GM23338 (cell line): Measurements from ENCODE around the gene TNC. TPM values are rescaled to one million over a fixed set of nuclear protein-coding genes. Genes with fewer than 3 reads are reported as not detected.

ENCODE experiments used
- ATAC-seq: fragments of 200-7000 bp; cut with Tn5 transposase; 3 replicates; pipeline ENCODE4 v1.9.1; 2020
- DNase-seq: peaks from one replicate; pipeline ENCODE4 v3.0.0-alpha.2; 2015; ENCODE audit warnings: low spot score
- H2AFZ ChIP-seq: fragments of 200-600 bp; sonication (generic); 2 replicates; pipeline ENCODE4 v1.8.0; 2016; ENCODE audit warnings: antibody characterized with exemption, mild to moderate bottlenecking, moderate library complexity
- H3F3A ChIP-seq: fragments of 200-600 bp; sonication (generic); replicated peaks from 2 replicates; pipeline ENCODE4 v1.8.0; 2017; ENCODE audit warnings: antibody characterized with exemption, mixed run types, low read depth
- H3K27ac ChIP-seq: fragments of 200-600 bp; sonication (generic); 2 replicates; pipeline ENCODE4 v1.6.1; 2016; ENCODE audit warnings: low read depth
- H3K27me3 ChIP-seq: fragments of 200-600 bp; sonication (generic); 2 replicates; pipeline ENCODE4 v1.8.0; 2016; ENCODE audit warnings: mild to moderate bottlenecking, mixed run types, moderate library complexity; ENCODE audit not compliant: insufficient read depth
- H3K36me3 ChIP-seq: fragments of 200-600 bp; sonication (generic); 2 replicates; pipeline ENCODE4 v1.8.0; 2016; ENCODE audit warnings: mild to moderate bottlenecking; ENCODE audit not compliant: insufficient read depth
- H3K4me1 ChIP-seq: fragments of 200-600 bp; sonication (generic); 2 replicates; pipeline ENCODE4 v1.8.0; 2016; ENCODE audit warnings: mild to moderate bottlenecking, moderate library complexity; ENCODE audit not compliant: insufficient read depth
- H3K4me2 ChIP-seq: fragments of 200-600 bp; sonication (generic); 2 replicates; pipeline ENCODE4 v1.7.1; 2017; ENCODE audit warnings: mixed run types
- H3K4me3 ChIP-seq: fragments of 200-600 bp; sonication (generic); 2 replicates; pipeline ENCODE4 v1.6.1; 2016; ENCODE audit warnings: mixed run types
- H3K79me2 ChIP-seq: fragments of 200-600 bp; sonication (generic); replicated peaks from 2 replicates; pipeline ENCODE4 v1.8.0; 2017; ENCODE audit warnings: mild to moderate bottlenecking; ENCODE audit not compliant: insufficient read depth
- H3K9me2 ChIP-seq: fragments of 200-600 bp; sonication (generic); 2 replicates; pipeline ENCODE4 v1.8.0; 2017; ENCODE audit not compliant: insufficient read depth
- H4K20me1 ChIP-seq: fragments of 200-600 bp; sonication (generic); replicated peaks from 2 replicates; pipeline ENCODE4 v1.8.0; 2017; ENCODE audit warnings: mild to moderate bottlenecking; ENCODE audit not compliant: insufficient read depth
- H3K27ac Mint-ChIP-seq: 2 replicates; pipeline ENCODE4 v1.8.0; 2020; ENCODE audit warnings: inconsistent platforms, mild to moderate bottlenecking, moderate library complexity, mixed read lengths
- H3K27me3 Mint-ChIP-seq: 3 replicates; pipeline ENCODE4 v1.8.0; 2022; ENCODE audit warnings: low read depth, mild to moderate bottlenecking, moderate library complexity, mixed read lengths, inconsistent platforms; ENCODE audit not compliant: insufficient read depth, poor library complexity
- H3K36me3 Mint-ChIP-seq: 3 replicates; pipeline ENCODE4 v1.8.0; 2021; ENCODE audit warnings: low read depth, mild to moderate bottlenecking, inconsistent platforms, moderate library complexity, mixed read lengths
- H3K4me1 Mint-ChIP-seq: 3 replicates; pipeline ENCODE4 v1.8.0; 2020; ENCODE audit warnings: mild to moderate bottlenecking, inconsistent platforms, mixed read lengths
- H3K4me3 Mint-ChIP-seq: 3 replicates; pipeline ENCODE4 v1.8.0; 2021; ENCODE audit warnings: moderate library complexity, mild to moderate bottlenecking, inconsistent platforms, mixed read lengths
- H3K9me3 Mint-ChIP-seq: 3 replicates; pipeline ENCODE4 v1.8.0; 2020; ENCODE audit warnings: moderate library complexity, mild to moderate bottlenecking, inconsistent platforms, mixed read lengths
- CREB1 ChIP-seq: fragments of 250-450 bp; sonication (Bioruptor Pico); IDR thresholded peaks from 2 replicates; pipeline ENCODE4 v1.5.0; 2020; ENCODE audit warnings: low read depth, mild to moderate bottlenecking, moderate library complexity
- EZH2 ChIP-seq: fragments of 200-600 bp; sonication (generic); IDR thresholded peaks from one replicate; pipeline ENCODE4 v1.8.0; 2017; ENCODE audit warnings: antibody characterized with exemption, mild to moderate bottlenecking, low read depth; ENCODE audit not compliant: unreplicated experiment
- JUNB ChIP-seq: IDR thresholded peaks from one replicate; pipeline ENCODE4 v1.6.1; 2016; ENCODE audit warnings: antibody characterized with exemption; ENCODE audit not compliant: unreplicated experiment
- NANOG ChIP-seq: IDR thresholded peaks from 2 replicates; pipeline ENCODE4 v1.6.1; 2016; ENCODE audit warnings: antibody characterized with exemption, borderline replicate concordance
- POLR2AphosphoS5 ChIP-seq: IDR thresholded peaks from 2 replicates; pipeline ENCODE4 v1.6.1; 2016; ENCODE audit warnings: antibody characterized with exemption, low read depth
- STAT1 ChIP-seq: IDR thresholded peaks from one replicate; pipeline ENCODE4 v1.6.1; 2016; ENCODE audit warnings: antibody characterized with exemption; ENCODE audit not compliant: unreplicated experiment
- ZNF114 ChIP-seq: fragments of 250-450 bp; sonication (Bioruptor Pico); IDR thresholded peaks from 2 replicates; pipeline ENCODE4 v1.5.0; 2020; ENCODE audit warnings: mild to moderate bottlenecking, moderate library complexity
- ZNF331 ChIP-seq: fragments of 250-450 bp; sonication (Bioruptor Pico); IDR thresholded peaks from 2 replicates; pipeline ENCODE4 v1.5.0; 2020; ENCODE audit warnings: low read depth, mild to moderate bottlenecking, moderate library complexity
- polyA plus RNA-seq: library from polyadenylated mRNA; unstranded; fragments of >200 nt; fragmentation: Nextera tagmentation; extraction: Ambion mirVana; gene quantifications from 2 replicates; pipeline ENCODE4 v1.2.1, GENCODE V29; 2016
- total RNA-seq: library from RNA; depleted of rRNA; stranded (reverse); fragments of >200 nt; shearing (Covaris generic); gene quantifications from 2 replicates; pipeline ENCODE4 v1.2.3, GENCODE V29; 2014
- TF ChIP-seq, protein P1 (sequence below): fragments of 250-450 bp; sonication (Bioruptor Pico); IDR thresholded peaks from 2 replicates; pipeline ENCODE4 v1.5.0; 2020; ENCODE audit warnings: mild to moderate bottlenecking, moderate library complexity
- TF ChIP-seq, protein P2 (sequence below), 2 experiments: fragments of 200-600 bp in 1 of 2; sonication (generic) in 1 of 2; conservative IDR thresholded peaks; 2 replicates each; pipeline versions ENCODE4 v1.5.1 to v1.6.1; 2016 to 2017; ENCODE audit warnings: antibody characterized with exemption in 2 of 2, low read depth in 2 of 2, mild to moderate bottlenecking in 2 of 2, moderate library complexity in 1 of 2

The TNC gene
- total and polyA plus RNA-seq, 2 experiments from 2014 or later: 0.89 to 2.7 TPM

DNA sequence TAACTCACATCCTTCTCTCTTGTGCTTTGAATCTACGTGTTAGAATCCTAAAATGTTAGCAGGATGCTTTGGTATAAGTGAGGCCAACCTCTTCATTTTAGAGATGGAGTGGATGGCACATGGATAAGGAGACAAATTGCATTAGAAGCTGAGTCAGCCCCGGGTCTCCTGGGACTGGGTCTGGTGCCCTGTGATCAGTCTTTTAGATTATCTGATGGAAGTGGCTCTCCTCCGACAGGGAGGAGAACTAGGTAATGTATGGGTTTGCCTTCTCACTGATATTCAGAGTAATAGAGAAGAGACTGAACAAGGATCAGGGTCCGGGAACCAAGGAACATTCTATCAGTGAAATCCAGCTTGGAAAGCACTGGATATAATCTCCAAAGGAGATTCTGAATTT lies 112.6 kb downstream of the TNC start:
- DNase-seq (no peak), ATAC-seq (no peak)
- H3K4me2 ChIP-seq: no peak overlapping the region
- Mint-ChIP-seq H3K36me3 (no peaks in the 10 kb centered on the region), H3K4me1 (no peaks in the 10 kb centered on the region), H3K9me3 (no peaks in the 10 kb centered on the region), H3K4me3 (no peak overlapping the region), H3K27ac (no peak overlapping the region), H3K27me3 (peaks cover 4% of the 10 kb centered on the region)
- H2AFZ ChIP-seq: no peak overlapping the region
- H3K27ac ChIP-seq: no peak overlapping the region
- H3K4me3 ChIP-seq: no peak overlapping the region
- H3K79me2 ChIP-seq: no peaks in the 10 kb centered on the region
- TF ChIP-seq ZNF331 (CRISPR knock-in tag): no peak
- no peaks in the 10 kb centered on the region for H3K9me2 ChIP-seq
- no peaks in the 10 kb centered on the region for H3K36me3 ChIP-seq
- H3K4me1 ChIP-seq: no peaks in the 10 kb centered on the region
- no peaks in the 10 kb centered on the region for H4K20me1 ChIP-seq
- H3K27me3 ChIP-seq: peaks cover 4% of the 10 kb centered on the region; the same call in 1 of the 2 replicates
- no peaks in the 10 kb centered on the region for H3F3A ChIP-seq

DNA sequence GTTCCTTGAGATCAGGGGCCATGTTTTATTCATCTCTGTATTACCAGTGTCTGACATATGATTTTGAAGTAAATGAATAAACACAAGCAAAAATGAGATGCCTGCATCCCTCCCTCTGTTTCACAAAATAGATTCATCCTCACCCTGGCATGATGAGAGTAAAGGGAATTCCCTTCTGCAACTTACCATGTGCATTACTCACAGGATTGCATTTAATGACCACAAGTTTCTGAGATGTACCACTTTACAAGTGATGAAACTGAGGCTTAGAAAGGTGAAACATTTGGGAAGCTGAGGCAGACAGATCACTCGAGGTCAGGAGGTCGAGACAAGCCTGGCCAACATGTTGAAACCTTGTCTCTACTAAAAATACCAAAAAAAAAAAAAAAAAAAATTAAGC lies 113.4 kb downstream of the TNC start:
- H3K9me2 ChIP-seq: no peaks in the 10 kb centered on the region
- TF ChIP-seq CREB1 (no peak), POLR2AphosphoS5 (no peak), NANOG (no peak), EZH2 (no peak), ZNF331 (CRISPR knock-in tag) (no peak), ZNF114 (no peak), STAT1 (no peak), JUNB (no peak)
- TF ChIP-seq, protein P1, sequence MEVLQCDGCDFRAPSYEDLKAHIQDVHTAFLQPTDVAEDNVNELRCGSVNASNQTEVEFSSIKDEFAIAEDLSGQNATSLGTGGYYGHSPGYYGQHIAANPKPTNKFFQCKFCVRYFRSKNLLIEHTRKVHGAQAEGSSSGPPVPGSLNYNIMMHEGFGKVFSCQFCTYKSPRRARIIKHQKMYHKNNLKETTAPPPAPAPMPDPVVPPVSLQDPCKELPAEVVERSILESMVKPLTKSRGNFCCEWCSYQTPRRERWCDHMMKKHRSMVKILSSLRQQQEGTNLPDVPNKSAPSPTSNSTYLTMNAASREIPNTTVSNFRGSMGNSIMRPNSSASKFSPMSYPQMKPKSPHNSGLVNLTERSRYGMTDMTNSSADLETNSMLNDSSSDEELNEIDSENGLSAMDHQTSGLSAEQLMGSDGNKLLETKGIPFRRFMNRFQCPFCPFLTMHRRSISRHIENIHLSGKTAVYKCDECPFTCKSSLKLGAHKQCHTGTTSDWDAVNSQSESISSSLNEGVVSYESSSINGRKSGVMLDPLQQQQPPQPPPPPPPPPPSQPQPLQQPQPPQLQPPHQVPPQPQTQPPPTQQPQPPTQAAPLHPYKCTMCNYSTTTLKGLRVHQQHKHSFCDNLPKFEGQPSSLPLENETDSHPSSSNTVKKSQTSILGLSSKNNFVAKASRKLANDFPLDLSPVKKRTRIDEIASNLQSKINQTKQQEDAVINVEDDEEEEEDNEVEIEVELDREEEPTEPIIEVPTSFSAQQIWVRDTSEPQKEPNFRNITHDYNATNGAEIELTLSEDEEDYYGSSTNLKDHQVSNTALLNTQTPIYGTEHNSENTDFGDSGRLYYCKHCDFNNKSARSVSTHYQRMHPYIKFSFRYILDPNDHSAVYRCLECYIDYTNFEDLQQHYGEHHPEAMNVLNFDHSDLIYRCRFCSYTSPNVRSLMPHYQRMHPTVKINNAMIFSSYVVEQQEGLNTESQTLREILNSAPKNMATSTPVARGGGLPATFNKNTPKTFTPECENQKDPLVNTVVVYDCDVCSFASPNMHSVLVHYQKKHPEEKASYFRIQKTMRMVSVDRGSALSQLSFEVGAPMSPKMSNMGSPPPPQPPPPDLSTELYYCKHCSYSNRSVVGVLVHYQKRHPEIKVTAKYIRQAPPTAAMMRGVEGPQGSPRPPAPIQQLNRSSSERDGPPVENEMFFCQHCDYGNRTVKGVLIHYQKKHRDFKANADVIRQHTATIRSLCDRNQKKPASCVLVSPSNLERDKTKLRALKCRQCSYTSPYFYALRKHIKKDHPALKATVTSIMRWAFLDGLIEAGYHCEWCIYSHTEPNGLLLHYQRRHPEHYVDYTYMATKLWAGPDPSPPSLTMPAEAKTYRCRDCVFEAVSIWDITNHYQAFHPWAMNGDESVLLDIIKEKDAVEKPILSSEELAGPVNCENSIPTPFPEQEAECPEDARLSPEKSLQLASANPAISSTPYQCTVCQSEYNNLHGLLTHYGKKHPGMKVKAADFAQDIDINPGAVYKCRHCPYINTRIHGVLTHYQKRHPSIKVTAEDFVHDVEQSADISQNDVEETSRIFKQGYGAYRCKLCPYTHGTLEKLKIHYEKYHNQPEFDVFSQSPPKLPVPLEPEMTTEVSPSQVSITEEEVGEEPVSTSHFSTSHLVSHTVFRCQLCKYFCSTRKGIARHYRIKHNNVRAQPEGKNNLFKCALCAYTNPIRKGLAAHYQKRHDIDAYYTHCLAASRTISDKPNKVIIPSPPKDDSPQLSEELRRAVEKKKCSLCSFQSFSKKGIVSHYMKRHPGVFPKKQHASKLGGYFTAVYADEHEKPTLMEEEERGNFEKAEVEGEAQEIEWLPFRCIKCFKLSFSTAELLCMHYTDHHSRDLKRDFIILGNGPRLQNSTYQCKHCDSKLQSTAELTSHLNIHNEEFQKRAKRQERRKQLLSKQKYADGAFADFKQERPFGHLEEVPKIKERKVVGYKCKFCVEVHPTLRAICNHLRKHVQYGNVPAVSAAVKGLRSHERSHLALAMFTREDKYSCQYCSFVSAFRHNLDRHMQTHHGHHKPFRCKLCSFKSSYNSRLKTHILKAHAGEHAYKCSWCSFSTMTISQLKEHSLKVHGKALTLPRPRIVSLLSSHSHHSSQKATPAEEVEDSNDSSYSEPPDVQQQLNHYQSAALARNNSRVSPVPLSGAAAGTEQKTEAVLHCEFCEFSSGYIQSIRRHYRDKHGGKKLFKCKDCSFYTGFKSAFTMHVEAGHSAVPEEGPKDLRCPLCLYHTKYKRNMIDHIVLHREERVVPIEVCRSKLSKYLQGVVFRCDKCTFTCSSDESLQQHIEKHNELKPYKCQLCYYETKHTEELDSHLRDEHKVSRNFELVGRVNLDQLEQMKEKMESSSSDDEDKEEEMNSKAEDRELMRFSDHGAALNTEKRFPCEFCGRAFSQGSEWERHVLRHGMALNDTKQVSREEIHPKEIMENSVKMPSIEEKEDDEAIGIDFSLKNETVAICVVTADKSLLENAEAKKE (CRISPR knock-in tag): no peak
- TF ChIP-seq, protein P2, sequence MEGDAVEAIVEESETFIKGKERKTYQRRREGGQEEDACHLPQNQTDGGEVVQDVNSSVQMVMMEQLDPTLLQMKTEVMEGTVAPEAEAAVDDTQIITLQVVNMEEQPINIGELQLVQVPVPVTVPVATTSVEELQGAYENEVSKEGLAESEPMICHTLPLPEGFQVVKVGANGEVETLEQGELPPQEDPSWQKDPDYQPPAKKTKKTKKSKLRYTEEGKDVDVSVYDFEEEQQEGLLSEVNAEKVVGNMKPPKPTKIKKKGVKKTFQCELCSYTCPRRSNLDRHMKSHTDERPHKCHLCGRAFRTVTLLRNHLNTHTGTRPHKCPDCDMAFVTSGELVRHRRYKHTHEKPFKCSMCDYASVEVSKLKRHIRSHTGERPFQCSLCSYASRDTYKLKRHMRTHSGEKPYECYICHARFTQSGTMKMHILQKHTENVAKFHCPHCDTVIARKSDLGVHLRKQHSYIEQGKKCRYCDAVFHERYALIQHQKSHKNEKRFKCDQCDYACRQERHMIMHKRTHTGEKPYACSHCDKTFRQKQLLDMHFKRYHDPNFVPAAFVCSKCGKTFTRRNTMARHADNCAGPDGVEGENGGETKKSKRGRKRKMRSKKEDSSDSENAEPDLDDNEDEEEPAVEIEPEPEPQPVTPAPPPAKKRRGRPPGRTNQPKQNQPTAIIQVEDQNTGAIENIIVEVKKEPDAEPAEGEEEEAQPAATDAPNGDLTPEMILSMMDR (conservative IDR thresholded peaks at IDR 0.05; ENCODE audit: low read depth in 2 of 2): no peak
- no peaks in the 10 kb centered on the region for H3K79me2 ChIP-seq
- peaks cover 2% of the 10 kb centered on the region; the same call in 1 of the 2 replicates for H3K27me3 ChIP-seq
- ATAC-seq (no peak), DNase-seq (no peak)
- H3K27ac ChIP-seq: no peak overlapping the region
- Mint-ChIP-seq H3K9me3 (no peaks in the 10 kb centered on the region), H3K27me3 (peaks cover 4% of the 10 kb centered on the region), H3K27ac (no peak overlapping the region), H3K4me3 (no peak overlapping the region), H3K4me1 (no peaks in the 10 kb centered on the region), H3K36me3 (no peaks in the 10 kb centered on the region)
- no peaks in the 10 kb centered on the region for H3K4me1 ChIP-seq
- H3K4me2 ChIP-seq: no peak overlapping the region
- no peaks in the 10 kb centered on the region for H3K36me3 ChIP-seq
- no peak overlapping the region for H2AFZ ChIP-seq
- H4K20me1 ChIP-seq: no peaks in the 10 kb centered on the region
- no peak overlapping the region for H3K4me3 ChIP-seq
- H3F3A ChIP-seq: no peaks in the 10 kb centered on the region
